ENCODE measurements around the gene SPATA2L. TPM values are rescaled to one million over a fixed set of nuclear protein-coding genes. Genes with fewer than 3 reads are reported as not detected.

SPATA2L gene
- total and polyA plus RNA-seq, 2 of the 13 experiments (the other 11 are each of a cell fraction or from before 2014, with no cell fraction given): 9.1 to 20.7 TPM

- no peak for TF ChIP-seq ZBTB4 (CRISPR knock-in tag; IDR thresholded peaks at IDR 0.05; ENCODE audit: borderline replicate concordance)
- no peak for TF ChIP-seq ZNF572 (CRISPR knock-in tag; IDR thresholded peaks at IDR 0.05)
- 0 out of 2 replicates have a peak, but pooled peaks have one; percentile 54 for TF ChIP-seq SALL2 (CRISPR knock-in tag; IDR thresholded peaks at IDR 0.05)
- no peak for TF ChIP-seq HMGA1 (CRISPR knock-in tag; conservative IDR thresholded peaks at IDR 0.05)
- TF ChIP-seq MTERF4 (CRISPR knock-in tag; IDR thresholded peaks at IDR 0.05): no peak
- peak; percentile 44; the same call in 1 of the 2 replicates for TF ChIP-seq ZNF501 (CRISPR knock-in tag; IDR thresholded peaks at IDR 0.05)
- TF ChIP-seq CREBL2 (CRISPR knock-in tag; IDR thresholded peaks at IDR 0.05; ENCODE audit: borderline replicate concordance): no peak
- TF ChIP-seq ZNF577 (CRISPR knock-in tag; IDR thresholded peaks at IDR 0.05; ENCODE audit: borderline replicate concordance, low read depth): no peak
- TF ChIP-seq ZNF616 (CRISPR knock-in tag; IDR thresholded peaks at IDR 0.05; ENCODE audit: low read depth): no peak
- no peak for TF ChIP-seq REL (CRISPR knock-in tag; conservative IDR thresholded peaks at IDR 0.05)
- no peak for TF ChIP-seq ZNF34 (CRISPR knock-in tag; IDR thresholded peaks at IDR 0.05; ENCODE audit: borderline replicate concordance)
- no peak for TF ChIP-seq TFDP2 (CRISPR knock-in tag; IDR thresholded peaks at IDR 0.05)
- no peak for TF ChIP-seq ZNF205 (CRISPR knock-in tag; IDR thresholded peaks at IDR 0.05)
- peak; percentile 54; the same call in 1 of the 2 replicates for TF ChIP-seq MYC (CRISPR knock-in tag; IDR thresholded peaks at IDR 0.05; ENCODE audit: borderline replicate concordance)
- TF ChIP-seq ZFY (CRISPR knock-in tag; IDR thresholded peaks at IDR 0.05): peak; percentile 30; the same call in 1 of the 2 replicates
- TF ChIP-seq KLF12 (CRISPR knock-in tag; IDR thresholded peaks at IDR 0.05; ENCODE audit: borderline replicate concordance): 0 out of 2 replicates have a peak, but pooled peaks have one; percentile 63
- no peak for TF ChIP-seq CHD4 (IDR thresholded peaks at IDR 0.05; ENCODE audit: borderline replicate concordance, low read length)
- TF ChIP-seq ELK4 (CRISPR knock-in tag; IDR thresholded peaks at IDR 0.05; ENCODE audit: borderline replicate concordance): no peak
- no peak for TF ChIP-seq SMARCC2 (IDR thresholded peaks at IDR 0.05)
- peak; percentile 83 for TF ChIP-seq RXRA (CRISPR knock-in tag; IDR thresholded peaks at IDR 0.05)
- TF ChIP-seq ZNF550 (CRISPR knock-in tag; IDR thresholded peaks at IDR 0.05; ENCODE audit: borderline replicate concordance): peak; percentile 79; the same call in 1 of the 2 replicates
- no peak for TF ChIP-seq NBN (conservative IDR thresholded peaks at IDR 0.05)
- TF ChIP-seq REPIN1 (CRISPR knock-in tag; IDR thresholded peaks at IDR 0.05; ENCODE audit: borderline replicate concordance, low read depth): no peak
- no peak for TF ChIP-seq CENPT (CRISPR knock-in tag; IDR thresholded peaks at IDR 0.05; ENCODE audit: low read depth)
Measured at GRCh38 chr16:89729863-89730593, 28.5 kb upstream of the SPATA2L start (continued).
